GM18508 (cell line): Measurements from ENCODE around the gene LMAN2.

ENCODE experiments used
- ATAC-seq: cut with Tn5 transposase; IDR thresholded peaks from one replicate; pipeline ENCODE4 v1.9.1; 2021; ENCODE audit warnings: moderate number of reproducible peaks; ENCODE audit not compliant: insufficient read depth, unreplicated experiment

LMAN2 gene

GRCh38 chr5:177330991-177331842 lies 20.3 kb downstream of the LMAN2 start:
- no peak for ATAC-seq

GRCh38 chr5:177329883-177330282 lies 21.6 kb downstream of the LMAN2 start:
- ATAC-seq = no peak

- no peak for ATAC-seq
These were observed 22.8 kb downstream of the LMAN2 start for GRCh38 chr5:177328545-177329231.

- no peak for ATAC-seq
These were observed 23.6 kb downstream of the LMAN2 start for GRCh38 chr5:177327539-177328522.

- no peak for ATAC-seq
These were observed 25.5 kb downstream of the LMAN2 start for GRCh38 chr5:177325868-177326381.

GRCh38 chr5:177320879-177321278 lies 30.6 kb downstream of the LMAN2 start:
- no peak for ATAC-seq

- no peak for ATAC-seq
These were observed 31.4 kb downstream of the LMAN2 start for GRCh38 chr5:177319913-177320588.

GRCh38 chr5:177317959-177318377 lies 33.5 kb downstream of the LMAN2 start:
- no peak for ATAC-seq

- ATAC-seq = no peak
These were observed 35.5 kb downstream of the LMAN2 start for GRCh38 chr5:177316005-177316404.

- ATAC-seq = no peak
These were observed 36.1 kb downstream of the LMAN2 start for GRCh38 chr5:177315411-177315810.

GRCh38 chr5:177314376-177315342 lies 36.8 kb downstream of the LMAN2 start:
- ATAC-seq = no peak

- no peak for ATAC-seq
These were observed 37.8 kb downstream of the LMAN2 start for GRCh38 chr5:177313561-177314259.

GRCh38 chr5:177312649-177313181 lies 38.8 kb downstream of the LMAN2 start:
- ATAC-seq = no peak

GRCh38 chr5:177311723-177312648 lies 39.5 kb downstream of the LMAN2 start, which contains the start of gene MXD3:
TSS of gene MXD3 (minus strand) at chr5:177311898. CDS start at chr5:177311830, 68 bp downstream.
- ATAC-seq = peak; percentile 41

- peak; percentile 2 for ATAC-seq
These were observed 40.1 kb downstream of the LMAN2 start for GRCh38 chr5:177311392-177311722.

- no peak for ATAC-seq
These were observed 40.6 kb downstream of the LMAN2 start for GRCh38 chr5:177310757-177311391.
